Activated effector memory CD4-positive, alpha-beta T cell treated with Interleukin-2 at 50 U/mL for 16 hours (primary cell): ENCODE results near the gene GPN2.

Experiments
- DNase-seq: peaks from one replicate; pipeline ENCODE4 v3.0.0-alpha.2; 2020

Gene GPN2

GRCh38 chr1:26889551-26890466 lies at the start of gene GPN2:
Gene GPN2 (minus strand): TSS chr1:26890283. CDS start chr1:26890096, 187 bp downstream.
- peak; percentile 72 for DNase-seq

GRCh38 chr1:26938659-26939025 lies 48.6 kb upstream of the GPN2 start:
- no peak for DNase-seq

DNA sequence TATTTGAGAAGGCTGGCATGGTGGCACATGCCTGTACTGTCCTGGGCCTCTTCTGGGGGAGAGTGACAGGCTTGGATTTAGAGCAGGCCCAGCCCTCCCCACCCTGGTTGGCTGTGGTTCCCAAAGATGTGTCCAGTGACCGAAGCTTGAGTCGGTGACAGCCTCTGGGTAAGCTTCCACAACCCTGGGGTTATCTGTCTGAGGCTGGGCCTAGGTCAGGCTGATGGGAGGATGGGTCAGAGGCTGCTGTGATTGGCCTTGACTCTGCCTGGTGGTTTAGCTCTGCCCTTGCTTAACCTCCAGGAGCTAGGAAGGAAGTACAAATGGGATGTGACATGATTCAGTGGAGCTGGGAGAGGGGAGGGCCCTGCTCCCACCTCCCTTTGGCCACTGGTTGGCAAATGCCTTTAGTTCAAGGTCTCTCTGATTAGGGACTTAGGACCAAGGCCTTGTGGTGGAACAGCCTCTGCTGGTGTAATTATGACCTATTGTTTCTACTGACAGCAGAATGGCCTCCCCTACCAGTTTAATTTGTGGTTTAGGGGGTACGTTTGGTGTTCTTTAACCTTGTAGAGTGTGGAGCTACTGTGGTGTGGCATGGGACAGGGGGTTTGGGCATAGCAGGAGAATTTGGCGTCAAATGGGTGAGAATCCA lies 48.0 kb upstream of the GPN2 start:
- DNase-seq, result no peak

DNA sequence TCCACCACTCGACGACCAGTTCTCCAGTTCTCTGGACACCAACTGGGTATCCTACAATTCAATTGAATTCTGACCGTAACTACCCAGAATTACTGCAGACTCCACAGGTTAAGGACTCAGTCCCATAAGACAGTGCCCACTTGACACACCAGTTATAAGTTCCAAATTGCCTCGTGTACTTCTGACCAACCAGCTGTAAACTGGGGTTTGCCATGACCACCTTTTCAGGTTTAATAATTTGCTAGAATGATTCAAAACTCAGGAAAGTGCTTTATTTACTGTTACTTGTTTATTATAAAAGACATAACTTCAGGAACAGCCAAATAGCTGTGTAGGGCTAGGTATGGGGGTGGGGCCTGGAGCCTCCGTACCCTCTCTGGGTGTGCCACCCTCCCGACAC lies 46.7 kb upstream of the GPN2 start:
- no peak for DNase-seq

DNA sequence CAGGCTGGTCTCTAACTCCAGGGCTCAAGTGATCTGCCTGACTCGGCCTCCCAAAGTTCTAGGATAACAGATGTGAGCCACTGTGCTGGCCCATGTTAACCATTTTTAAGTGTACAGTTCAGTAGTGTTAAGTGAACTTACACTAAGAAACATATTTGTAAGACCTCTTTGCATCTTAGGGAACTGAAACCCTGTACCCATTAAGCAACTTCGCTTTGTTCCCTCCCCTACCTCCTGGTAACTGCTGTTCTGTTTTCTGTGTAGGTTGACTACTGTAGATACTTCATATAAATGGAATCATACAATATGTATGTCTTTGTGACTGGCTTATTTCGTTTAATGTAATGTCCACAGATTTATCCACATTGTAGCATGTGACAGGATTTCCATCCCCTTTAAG lies 42.4 kb upstream of the GPN2 start:
- DNase-seq, result no peak

- no peak for DNase-seq
These were observed 33.6 kb upstream of the GPN2 start for GRCh38 chr1:26923711-26924110.

GRCh38 chr1:26922901-26923300 lies 32.8 kb upstream of the GPN2 start:
- DNase-seq, result no peak

- no peak for DNase-seq
These were observed 32.3 kb upstream of the GPN2 start for GRCh38 chr1:26922431-26922729.

- DNase-seq, result peak; percentile 94
These were observed 31.7 kb upstream of the GPN2 start, which contains the start of gene NUDC for GRCh38 chr1:26921540-26922430. Gene NUDC (plus strand): TSS chr1:26921743. CDS start chr1:26921849, 106 bp downstream.

DNA sequence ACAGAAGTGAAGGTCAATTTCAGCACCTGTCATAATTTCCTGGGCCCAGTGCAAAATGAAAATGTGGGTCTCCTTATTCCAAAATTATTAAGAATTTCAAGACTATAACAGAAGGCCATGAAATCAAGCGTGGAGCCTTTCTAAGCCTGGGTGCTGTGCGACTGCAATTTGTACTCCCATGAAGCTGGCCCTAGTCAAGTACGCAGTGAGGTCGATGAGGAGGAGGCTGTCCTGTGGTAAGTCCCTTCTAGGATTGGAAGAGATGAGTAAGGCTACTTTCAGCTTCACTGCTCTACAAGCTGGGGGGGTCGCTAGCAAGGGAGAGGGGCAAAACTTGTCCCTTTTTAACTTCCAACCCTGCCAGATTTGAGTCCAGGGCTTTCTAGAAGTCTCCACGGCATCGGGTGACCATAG lies 31.1 kb upstream of the GPN2 start:
- DNase-seq, result no peak

DNA sequence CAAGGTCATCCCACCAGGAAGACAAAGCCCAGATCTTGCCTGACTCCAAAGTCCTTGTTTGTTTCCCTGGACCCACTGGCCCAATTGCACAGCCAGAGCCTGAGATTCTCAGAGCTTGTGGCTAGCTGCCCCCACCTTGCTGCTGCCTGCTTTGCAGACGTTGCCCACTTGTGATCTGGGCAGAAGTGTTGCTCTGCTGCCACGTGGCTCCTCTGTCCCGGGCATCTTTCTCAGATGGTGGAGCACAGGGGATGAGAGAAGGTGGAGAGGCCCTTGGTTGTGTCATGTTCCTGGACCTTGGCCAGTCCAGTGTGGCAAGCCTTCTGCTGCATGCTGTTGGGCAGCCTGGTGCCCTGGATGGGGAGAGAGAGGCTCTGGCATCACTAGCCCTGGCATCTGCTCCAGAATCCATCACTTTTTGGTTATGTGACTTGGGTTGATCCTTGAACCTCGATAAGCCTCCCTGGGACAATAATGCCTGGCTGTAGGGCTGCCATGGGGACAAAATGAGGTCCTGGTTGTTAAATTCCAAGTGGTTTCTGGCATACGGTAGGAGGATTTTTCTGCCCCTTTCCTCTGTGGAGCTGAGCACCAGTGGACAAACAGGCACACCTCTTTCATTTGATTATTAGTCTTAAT lies 25.2 kb upstream of the GPN2 start:
- DNase-seq, result no peak

DNA sequence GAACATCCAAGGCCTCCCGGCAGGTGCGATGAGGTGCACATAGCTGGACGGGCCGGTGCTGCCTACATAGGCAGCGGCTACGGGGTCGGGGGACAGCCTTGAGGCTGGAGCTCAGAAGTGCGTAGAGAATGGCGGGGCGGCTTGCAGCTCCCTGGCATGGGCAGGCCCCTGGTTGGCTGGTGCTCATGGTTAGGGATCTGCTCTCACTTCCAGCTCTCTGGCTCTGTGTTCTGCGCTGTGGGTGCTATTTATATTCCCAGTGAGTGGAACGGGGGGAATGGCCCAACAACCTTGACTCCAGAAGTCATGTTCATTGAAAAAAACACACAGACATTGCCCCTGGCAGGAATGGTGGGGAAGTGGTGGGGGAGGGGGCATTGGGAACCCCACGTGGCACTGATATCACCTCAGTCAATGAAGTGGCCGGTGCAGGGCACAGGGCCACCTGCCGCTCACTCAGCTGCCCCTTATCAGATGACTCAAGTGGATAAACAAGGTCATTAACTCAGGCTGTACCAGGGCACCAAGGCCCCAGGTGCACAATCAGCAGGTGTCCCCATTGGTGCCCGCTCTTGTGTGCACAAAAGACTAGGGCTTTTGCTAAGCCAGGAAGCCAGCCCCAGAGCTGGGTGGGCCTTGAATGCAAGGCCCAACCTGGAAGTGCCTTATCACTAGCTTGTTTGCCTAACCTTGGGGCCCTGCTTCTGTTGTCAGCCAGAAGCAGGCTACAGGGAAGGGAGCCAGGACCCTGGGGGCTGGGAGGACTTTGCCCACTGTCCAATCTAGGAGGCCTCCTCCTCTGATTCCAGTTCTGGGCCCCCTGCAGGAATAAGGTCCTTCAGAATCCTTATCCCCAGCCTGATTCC lies 23.9 kb upstream of the GPN2 start, which contains the start of gene NR0B2:
TSS of gene NR0B2 (minus strand) at position 222 of the 866 bp plus-strand sequence. CDS start at position 187, 35 bp downstream.
- no peak for DNase-seq

GRCh38 chr1:26913389-26913753 lies 23.3 kb upstream of the GPN2 start:
- DNase-seq, result no peak

DNA sequence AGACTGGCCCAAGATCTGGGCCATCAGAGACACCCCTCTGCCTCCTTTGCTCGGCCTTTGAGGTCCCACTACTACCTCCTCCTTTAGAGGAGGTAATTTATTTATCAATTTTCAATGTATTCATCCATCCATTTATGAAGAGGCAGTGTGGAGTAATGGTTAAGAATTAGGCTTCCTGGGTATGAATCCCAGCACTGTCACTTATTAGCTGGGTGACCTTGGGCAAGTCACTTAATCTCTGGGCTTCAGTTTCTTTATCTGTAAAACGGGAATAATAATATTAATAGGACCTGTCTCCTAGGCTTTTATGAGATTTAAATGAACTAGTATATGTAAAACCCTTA lies 22.0 kb upstream of the GPN2 start:
- DNase-seq, result no peak

GRCh38 chr1:26911399-26912146 lies 21.5 kb upstream of the GPN2 start:
- DNase-seq, result no peak

GRCh38 chr1:26910343-26911160 lies 20.5 kb upstream of the GPN2 start:
- no peak for DNase-seq

DNA sequence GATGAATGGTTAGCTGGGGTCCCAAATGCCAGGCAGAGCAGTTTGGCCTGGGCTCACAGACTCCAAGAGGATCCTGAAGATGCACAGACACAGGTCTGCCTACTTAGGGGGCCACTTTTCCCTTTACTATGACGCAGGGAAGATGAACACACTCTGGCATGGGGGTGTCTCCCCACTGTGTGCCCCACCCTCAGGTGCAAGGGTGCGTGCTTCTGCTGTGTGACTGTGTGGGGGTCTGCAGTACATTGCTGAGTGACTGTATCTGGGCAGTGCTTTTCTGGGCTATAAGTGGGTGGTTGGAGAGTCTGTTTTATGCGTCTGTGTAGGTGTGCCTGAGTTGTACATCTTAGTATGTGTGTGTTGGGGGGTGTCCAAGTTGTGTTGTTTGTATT lies 19.9 kb upstream of the GPN2 start:
- no peak for DNase-seq

- DNase-seq, result no peak
These were observed 17.2 kb upstream of the GPN2 start for GRCh38 chr1:26907071-26907917.

GRCh38 chr1:26900815-26901511 lies 10.9 kb upstream of the GPN2 start:
- no peak for DNase-seq
